DOHH2 (cell line): ENCODE measurements around the gene COL27A1.

Source experiments
- H3F3A ChIP-seq: fragments of 200-600 bp; sonication (generic), shearing (Covaris generic); 2 replicates; pipeline ENCODE4 v1.6.0; 2016; ENCODE audit warnings: antibody characterized with exemption, mild to moderate bottlenecking; ENCODE audit not compliant: control insufficient read depth, insufficient read depth
- H3K27ac ChIP-seq: fragments of 200-600 bp; sonication (generic); 2 replicates; pipeline ENCODE4 v1.5.1; 2014; ENCODE audit warnings: low read depth, mild to moderate bottlenecking, low read length, moderate library complexity
- H3K27me3 ChIP-seq: fragments of 200-600 bp; sonication (generic); 2 replicates; pipeline ENCODE4 v1.6.1; 2014; ENCODE audit warnings: mild to moderate bottlenecking, low read length, mixed read lengths; ENCODE audit not compliant: control insufficient read depth
- H3K36me3 ChIP-seq: fragments of 200-600 bp; sonication (generic); 2 replicates; pipeline ENCODE4 v1.6.1; 2014; ENCODE audit warnings: mild to moderate bottlenecking, low read length, moderate library complexity, mixed read lengths; ENCODE audit not compliant: control insufficient read depth
- H3K4me1 ChIP-seq: fragments of 200-600 bp; sonication (generic); 2 replicates; pipeline ENCODE4 v1.6.1; 2014; ENCODE audit warnings: mild to moderate bottlenecking, low read length, mixed read lengths; ENCODE audit not compliant: control insufficient read depth
- H3K4me2 ChIP-seq: fragments of 200-600 bp; sonication (generic); 2 replicates; pipeline ENCODE4 v1.6.0; 2014; ENCODE audit warnings: mild to moderate bottlenecking, low read length, moderate library complexity
- H3K4me3 ChIP-seq: fragments of 200-600 bp; sonication (generic); 2 replicates; pipeline ENCODE4 v1.5.1; 2014; ENCODE audit warnings: mild to moderate bottlenecking, low read length, mixed read lengths
- H3K79me2 ChIP-seq: fragments of 200-600 bp; sonication (generic); 2 replicates; pipeline ENCODE4 v1.6.1; 2014; ENCODE audit warnings: mild to moderate bottlenecking, low read length, mixed read lengths; ENCODE audit not compliant: control insufficient read depth
- H3K9me2 ChIP-seq: fragments of 200-600 bp; sonication (generic); replicated peaks from 2 replicates; pipeline ENCODE4 v1.6.1; 2014; ENCODE audit warnings: mild to moderate bottlenecking, low read length, mixed read lengths; ENCODE audit not compliant: control insufficient read depth
- H3K9me3 ChIP-seq: fragments of 200-600 bp; sonication (generic); 2 replicates; pipeline ENCODE4 v1.6.1; 2014; ENCODE audit warnings: antibody characterized with exemption, low read length, mixed read lengths; ENCODE audit not compliant: control insufficient read depth, insufficient read depth
- H4K20me1 ChIP-seq: fragments of 200-600 bp; sonication (generic); 2 replicates; pipeline ENCODE4 v1.6.0; 2014; ENCODE audit warnings: low read depth, mild to moderate bottlenecking, antibody characterized with exemption, low read length, moderate library complexity; ENCODE audit not compliant: control insufficient read depth, insufficient read depth
- EZH2phosphoT487 ChIP-seq: fragments of 200-600 bp; sonication (generic); IDR thresholded peaks from 2 replicates; pipeline ENCODE4 v1.6.1; 2017; ENCODE audit warnings: borderline replicate concordance, mild to moderate bottlenecking, antibody characterized with exemption, low read length, moderate library complexity, mixed read lengths
- TF ChIP-seq, protein P1 (sequence below): fragments of 200-600 bp; sonication (generic); IDR thresholded peaks from one replicate; pipeline ENCODE4 v1.5.1; 2014; ENCODE audit warnings: antibody characterized with exemption, mild to moderate bottlenecking, low read depth, low read length; ENCODE audit not compliant: poor library complexity, severe bottlenecking

COL27A1 gene

DNA sequence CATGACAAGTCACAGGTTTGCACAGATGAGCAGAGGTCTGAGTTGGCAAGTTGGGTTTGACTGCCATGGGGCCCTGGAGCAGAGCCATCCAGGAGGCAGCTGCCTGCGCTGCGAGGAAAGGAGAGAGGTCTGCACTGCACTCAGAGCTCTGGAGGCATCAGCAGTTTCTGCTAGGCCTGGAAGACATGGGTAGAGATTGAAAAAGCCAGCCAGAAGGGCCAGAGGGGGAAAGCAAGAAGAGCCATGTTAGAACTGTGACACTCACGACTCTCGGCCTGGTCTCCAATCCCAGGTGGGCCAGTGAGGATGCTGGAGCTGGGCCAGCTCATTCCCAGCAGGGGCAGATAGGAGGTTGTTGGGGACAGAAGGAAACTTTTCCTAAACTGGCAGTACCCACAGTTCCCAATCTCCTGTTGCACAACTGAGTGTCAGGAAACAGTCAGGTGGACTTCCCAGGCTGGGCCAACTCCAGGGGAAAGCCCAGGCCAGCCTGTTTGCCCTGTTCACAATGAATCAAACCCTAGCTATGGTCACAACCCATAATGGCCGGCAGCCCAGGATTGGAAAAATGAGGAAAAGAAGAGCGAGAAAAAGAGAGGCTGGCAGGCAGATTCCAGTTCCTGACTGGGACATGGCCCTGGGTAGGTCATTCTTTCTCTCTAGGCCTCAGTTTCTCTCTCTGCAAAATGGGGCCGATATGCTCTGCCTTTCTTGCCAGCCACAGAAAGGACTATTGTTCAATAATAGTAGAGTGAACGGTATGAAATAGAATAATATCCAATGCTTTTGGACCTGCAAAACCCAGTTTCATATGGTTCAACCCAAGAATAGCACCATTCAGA, 159.8 kb downstream of the COL27A1 start:
- no peaks in the 10 kb centered on the region for H3F3A ChIP-seq
- H3K4me3 ChIP-seq = no peak overlapping the region
- no peak overlapping the region for H3K27ac ChIP-seq
- H4K20me1 ChIP-seq = no peaks in the 10 kb centered on the region
- no peaks in the 10 kb centered on the region for H3K9me3 ChIP-seq
- H3K27me3 ChIP-seq = no peaks in the 10 kb centered on the region
- TF ChIP-seq EZH2phosphoT487 = no peak
- TF ChIP-seq, protein P1, sequence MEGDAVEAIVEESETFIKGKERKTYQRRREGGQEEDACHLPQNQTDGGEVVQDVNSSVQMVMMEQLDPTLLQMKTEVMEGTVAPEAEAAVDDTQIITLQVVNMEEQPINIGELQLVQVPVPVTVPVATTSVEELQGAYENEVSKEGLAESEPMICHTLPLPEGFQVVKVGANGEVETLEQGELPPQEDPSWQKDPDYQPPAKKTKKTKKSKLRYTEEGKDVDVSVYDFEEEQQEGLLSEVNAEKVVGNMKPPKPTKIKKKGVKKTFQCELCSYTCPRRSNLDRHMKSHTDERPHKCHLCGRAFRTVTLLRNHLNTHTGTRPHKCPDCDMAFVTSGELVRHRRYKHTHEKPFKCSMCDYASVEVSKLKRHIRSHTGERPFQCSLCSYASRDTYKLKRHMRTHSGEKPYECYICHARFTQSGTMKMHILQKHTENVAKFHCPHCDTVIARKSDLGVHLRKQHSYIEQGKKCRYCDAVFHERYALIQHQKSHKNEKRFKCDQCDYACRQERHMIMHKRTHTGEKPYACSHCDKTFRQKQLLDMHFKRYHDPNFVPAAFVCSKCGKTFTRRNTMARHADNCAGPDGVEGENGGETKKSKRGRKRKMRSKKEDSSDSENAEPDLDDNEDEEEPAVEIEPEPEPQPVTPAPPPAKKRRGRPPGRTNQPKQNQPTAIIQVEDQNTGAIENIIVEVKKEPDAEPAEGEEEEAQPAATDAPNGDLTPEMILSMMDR = no peak
- H3K9me2 ChIP-seq = no peaks in the 10 kb centered on the region
- no peak overlapping the region for H3K4me2 ChIP-seq
- no peaks in the 10 kb centered on the region for H3K79me2 ChIP-seq
- H3K4me1 ChIP-seq = no peaks in the 10 kb centered on the region
- H3K36me3 ChIP-seq = no peaks in the 10 kb centered on the region

DNA sequence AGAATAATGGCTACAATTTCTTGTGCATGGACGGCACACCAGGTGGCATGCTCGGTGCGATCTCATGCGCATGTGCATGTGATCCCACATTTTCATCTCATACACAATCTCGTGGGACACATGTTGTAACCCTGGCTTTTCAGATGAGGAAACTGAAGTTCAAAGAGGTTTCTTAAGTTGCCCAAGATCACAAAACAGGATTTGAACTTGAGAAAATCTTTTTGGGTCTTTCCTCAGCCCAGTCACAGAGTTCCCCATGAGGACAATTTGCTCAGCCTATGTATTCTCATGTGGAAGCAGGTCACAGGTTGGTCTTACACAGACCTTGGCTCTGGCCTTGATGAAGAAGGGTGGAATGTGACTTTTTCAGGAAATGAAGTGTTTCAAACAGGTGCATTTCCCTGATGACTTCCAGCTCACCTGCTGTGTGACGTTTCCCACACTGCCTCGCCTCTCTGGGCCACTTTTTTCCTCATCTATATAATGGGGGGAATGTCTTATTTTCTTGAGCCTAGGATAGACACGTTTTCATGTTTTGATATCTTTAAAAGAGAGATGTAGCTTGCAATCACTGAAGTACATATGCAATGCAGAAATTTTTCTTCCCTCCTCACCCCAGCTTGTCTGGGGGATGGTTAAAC, 160.5 kb downstream of the COL27A1 start:
- Histone ChIP-seq H3K27ac (no peak overlapping the region), H3K79me2 (no peaks in the 10 kb centered on the region), H3K4me3 (no peak overlapping the region), H3K4me1 (no peaks in the 10 kb centered on the region), H3K4me2 (no peak overlapping the region), H3K9me3 (no peaks in the 10 kb centered on the region), H3K36me3 (no peaks in the 10 kb centered on the region), H3F3A (no peaks in the 10 kb centered on the region), H4K20me1 (no peaks in the 10 kb centered on the region), H3K9me2 (no peaks in the 10 kb centered on the region), H3K27me3 (no peaks in the 10 kb centered on the region)
- no peak for TF ChIP-seq EZH2phosphoT487
- TF ChIP-seq, protein P1 = no peak

DNA sequence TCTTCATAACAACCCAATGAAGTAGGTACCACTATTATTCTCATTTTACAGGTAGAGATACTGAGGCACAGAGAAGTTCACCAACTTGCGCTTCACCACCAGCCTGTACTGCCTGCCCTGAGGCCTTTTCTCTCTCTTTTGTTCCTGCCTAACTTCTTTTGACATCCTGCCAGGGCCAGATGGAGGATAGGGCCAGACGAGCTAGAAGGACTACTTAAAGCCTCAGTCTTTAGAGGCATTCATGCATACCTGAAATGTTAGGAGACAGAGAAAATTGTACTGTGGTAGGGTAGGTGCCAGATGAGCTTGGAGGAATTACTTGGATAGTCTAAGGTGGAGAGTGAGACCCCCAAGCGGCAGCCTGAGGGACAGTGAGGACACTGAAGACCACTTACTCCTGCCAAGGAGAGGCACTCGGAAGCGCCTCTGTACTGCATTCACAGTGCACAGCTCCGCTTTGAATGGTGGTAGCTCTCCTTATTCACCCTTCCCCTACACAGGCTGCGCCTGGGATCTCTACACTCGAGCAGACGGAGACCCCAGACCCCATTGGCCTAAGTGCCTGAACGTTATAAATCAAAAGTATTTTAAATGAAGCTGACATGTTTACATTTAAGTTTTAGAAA, 161.4 kb downstream of the COL27A1 start:
- no peaks in the 10 kb centered on the region for H3K9me2 ChIP-seq
- peaks cover under 1% of the 10 kb centered on the region for H3K27me3 ChIP-seq
- no peak overlapping the region for H3K27ac ChIP-seq
- no peak overlapping the region for H3K4me3 ChIP-seq
- no peaks in the 10 kb centered on the region for H3K79me2 ChIP-seq
- H3K4me2 ChIP-seq = no peak overlapping the region
- no peaks in the 10 kb centered on the region for H3K4me1 ChIP-seq
- H4K20me1 ChIP-seq = no peaks in the 10 kb centered on the region
- TF ChIP-seq EZH2phosphoT487 = no peak
- TF ChIP-seq, protein P1 = no peak
- no peaks in the 10 kb centered on the region for H3K9me3 ChIP-seq
- no peaks in the 10 kb centered on the region for H3K36me3 ChIP-seq
- no peaks in the 10 kb centered on the region for H3F3A ChIP-seq
